ENCODE results near the gene SLC9C1. TPM values are rescaled to one million over a fixed set of nuclear protein-coding genes. Genes with fewer than 3 reads are reported as not detected.
"Not testable (repeated sequence)": the region's sequence is repeated elsewhere in the genome, so short reads cannot be mapped to it uniquely, and the experiment has no call there.

SLC9C1 gene
- total RNA-seq, 3 donors from 2014 or later, result 0.15 to 0.48 TPM; not detected in 1

GRCh38 chr3:112200317-112200666, 93.7 kb downstream of the SLC9C1 start:
- Histone ChIP-seq H3K4me3 (no peak overlapping the region), H3K9me3 (no peaks in the 10 kb centered on the region), H3K36me3 (no peaks in the 10 kb centered on the region), H3K27ac (no peak overlapping the region), H3K4me1 (no peaks in the 10 kb centered on the region), H3K27me3 (no peaks in the 10 kb centered on the region)
- intact Hi-C loops (cut with DNase I; ENCODE audit: low total_unique reads), result no loop called here
- TF ChIP-seq CTCF (IDR thresholded peaks at IDR 0.05) (no peak), POLR2A (IDR thresholded peaks at IDR 0.05) (no peak), POLR2AphosphoS5 (IDR thresholded peaks at IDR 0.05) (no peak)
- DNase-seq (ENCODE audit: low spot score in 2 of 2), result no peak

- TF ChIP-seq CTCF (IDR thresholded peaks at IDR 0.05), result no peak
- no peak for TF ChIP-seq POLR2AphosphoS5 (IDR thresholded peaks at IDR 0.05)
- TF ChIP-seq POLR2A (IDR thresholded peaks at IDR 0.05), result no peak
- no peaks in the 10 kb centered on the region for H3K36me3 ChIP-seq
- intact Hi-C loops (cut with DNase I; ENCODE audit: low total_unique reads), result no loop called here
Measured at GRCh38 chr3:112199622-112200316, 94.2 kb downstream of the SLC9C1 start.

GRCh38 chr3:112197131-112197530, 96.9 kb downstream of the SLC9C1 start:
- Histone ChIP-seq H3K4me1 (no peaks in the 10 kb centered on the region), H3K36me3 (no peaks in the 10 kb centered on the region), H3K4me3 (no peak overlapping the region), H3K27ac (no peak overlapping the region), H3K9me3 (peaks cover 8 to 9% of the 10 kb centered on the region in 2 donors), H3K27me3 (no peaks in the 10 kb centered on the region)
- DNase-seq (ENCODE audit: low spot score in 2 of 2), result no peak
- TF ChIP-seq POLR2A (IDR thresholded peaks at IDR 0.05), result no peak
- no peak for TF ChIP-seq POLR2AphosphoS5 (IDR thresholded peaks at IDR 0.05)
- intact Hi-C loops (cut with DNase I; ENCODE audit: low total_unique reads), result no loop called here

More at GRCh38 chr3:112199622-112200316, 94.2 kb downstream of the SLC9C1 start:
- no peak for DNase-seq (ENCODE audit: low spot score in 2 of 2)
- H3K4me3 ChIP-seq, result no peak overlapping the region
- H3K9me3 ChIP-seq, result no peaks in the 10 kb centered on the region
- H3K27me3 ChIP-seq, result no peaks in the 10 kb centered on the region
- no peaks in the 10 kb centered on the region for H3K4me1 ChIP-seq
- no peak overlapping the region for H3K27ac ChIP-seq

- intact Hi-C loops (cut with DNase I; ENCODE audit: low total_unique reads), result no loop called here
- TF ChIP-seq POLR2A (IDR thresholded peaks at IDR 0.05), result no peak
- TF ChIP-seq POLR2AphosphoS5 (IDR thresholded peaks at IDR 0.05), result no peak
- TF ChIP-seq CTCF (IDR thresholded peaks at IDR 0.05), result no peak
Measured at GRCh38 chr3:112187300-112187699, 106.7 kb downstream of the SLC9C1 start.

GRCh38 chr3:112185423-112186035, 108.5 kb downstream of the SLC9C1 start:
- intact Hi-C loops (cut with DNase I; ENCODE audit: low total_unique reads); H3K9me3 ChIP-seq; H3K4me1 ChIP-seq; H3K27me3 ChIP-seq; H3K27ac ChIP-seq; H3K36me3 ChIP-seq; DNase-seq (ENCODE audit: low spot score in 2 of 2): not testable (repeated sequence)
- peak overlapping the region in 2 of 3 donors; percentile 21 to 33 for H3K4me3 ChIP-seq

More at GRCh38 chr3:112187300-112187699, 106.7 kb downstream of the SLC9C1 start:
- Histone ChIP-seq H3K36me3 (no peaks in the 10 kb centered on the region), H3K27me3 (no peaks in the 10 kb centered on the region), H3K4me3 (no peak overlapping the region), H3K9me3 (no peaks in the 10 kb centered on the region), H3K4me1 (no peaks in the 10 kb centered on the region), H3K27ac (no peak overlapping the region)
- no peak for DNase-seq (ENCODE audit: low spot score in 2 of 2)

GRCh38 chr3:112175646-112176045, 118.4 kb downstream of the SLC9C1 start:
- H3K4me3 ChIP-seq, result no peak overlapping the region
- no peak overlapping the region for H3K27ac ChIP-seq
- H3K36me3 ChIP-seq, result no peaks in the 10 kb centered on the region
- no peaks in the 10 kb centered on the region for H3K27me3 ChIP-seq
- TF ChIP-seq POLR2A (IDR thresholded peaks at IDR 0.05) (no peak), POLR2AphosphoS5 (IDR thresholded peaks at IDR 0.05) (no peak), CTCF (IDR thresholded peaks at IDR 0.05) (no peak)
- no peak for DNase-seq (ENCODE audit: low spot score in 2 of 2)
- no peaks in the 10 kb centered on the region for H3K4me1 ChIP-seq
- H3K9me3 ChIP-seq, result no peaks in the 10 kb centered on the region
- intact Hi-C loops (cut with DNase I; ENCODE audit: low total_unique reads), result no loop called here
